GM12878 (cell line): ENCODE results near the gene PRDM16. TPM values are rescaled to one million over a fixed set of nuclear protein-coding genes. Genes with fewer than 3 reads are reported as not detected.

Source experiments
- ATAC-seq: fragments of 200-7000 bp; cut with Tn5 transposase; 3 replicates; pipeline ENCODE4 v1.9.1; 2020; ENCODE audit warnings: mild to moderate bottlenecking, moderate library complexity
- BruUV-seq: library from RNA; stranded (reverse); fragments of 400-500 nt; replicated peaks from 2 replicates; lab custom pipeline; 2021; lab: Mats Ljungman, UMichigan
- CTCF ChIA-PET: fragments of 300-600 bp; sonication (Branson Sonifier 250); formaldehyde crosslinking; extraction: SDS; loops from one replicate; lab custom pipeline; 2021; ENCODE audit warnings: inconsistent platforms; lab: Yijun Ruan, JAX
- POLR2A ChIA-PET: fragments of 350-600 bp; formaldehyde crosslinking; extraction: SDS; loops from one replicate; lab custom pipeline; 2021; ENCODE audit warnings: inconsistent platforms; lab: Charles Lee
- RAD21 ChIA-PET: fragments of 300-600 bp; sonication (Branson Sonifier 250); formaldehyde crosslinking; loops from one replicate; lab custom pipeline; 2023; ENCODE audit warnings: antibody characterized with exemption; ENCODE audit not compliant: unreplicated experiment; lab: Charles Lee
- SMC1A ChIA-PET: fragments of 300-600 bp; sonication (Branson Sonifier 250); formaldehyde crosslinking; loops from one replicate; lab custom pipeline; 2023; ENCODE audit not compliant: unreplicated experiment, uncharacterized antibody; lab: Charles Lee
- DNase-seq: peaks from one replicate; pipeline ENCODE4 v3.0.0-alpha.2; 2011; ENCODE audit warnings: low read depth, low spot score
- FAIRE-seq: peaks from 3 replicates; lab custom pipeline; 2011; peaks lifted over from hg19 to GRCh38; lab: Jason Lieb, UNC
- H2AFZ ChIP-seq: 2 replicates; pipeline ENCODE4 v1.6.0; 2011; ENCODE audit warnings: low read depth, low read length, control low read depth; ENCODE audit not compliant: control insufficient read depth
- H3K27ac ChIP-seq: 2 replicates; pipeline ENCODE4 v1.5.1; 2011; ENCODE audit warnings: control low read depth; ENCODE audit not compliant: control insufficient read depth, insufficient read depth
- H3K27me3 ChIP-seq, 2 experiments: replicated peaks in 1 of 2; 2 replicates each; pipeline versions ENCODE4 v1.6.0 to v1.6.1; 2011; ENCODE audit warnings: low read length in 1 of 2; ENCODE audit not compliant: control insufficient read depth in 2 of 2, insufficient read depth in 2 of 2
- H3K36me3 ChIP-seq, 2 experiments: 2 replicates each; pipeline ENCODE4 v1.5.1; 2011; ENCODE audit warnings: low read length in 1 of 2; ENCODE audit not compliant: control insufficient read depth in 2 of 2, insufficient read depth in 2 of 2
- H3K4me1 ChIP-seq: 2 replicates; pipeline ENCODE4 v1.6.1; 2011; ENCODE audit warnings: mild to moderate bottlenecking, low read length, moderate library complexity, mixed read lengths; ENCODE audit not compliant: control insufficient read depth, insufficient read depth
- H3K4me2 ChIP-seq: 2 replicates; pipeline ENCODE4 v1.6.0; 2011; ENCODE audit warnings: control low read depth; ENCODE audit not compliant: control insufficient read depth, insufficient read depth
- H3K4me3 ChIP-seq: fragments of 200-600 bp; sonication (generic); 2 replicates; pipeline ENCODE4 v1.5.1; 2016
- H3K79me2 ChIP-seq: 2 replicates; pipeline ENCODE4 v1.6.0; 2011; ENCODE audit warnings: low read length; ENCODE audit not compliant: control insufficient read depth, insufficient read depth
- H3K9ac ChIP-seq: 2 replicates; pipeline ENCODE4 v1.8.0; 2011; ENCODE audit warnings: low read length, control low read depth, mixed read lengths; ENCODE audit not compliant: control insufficient read depth, insufficient read depth
- H3K9me3 ChIP-seq: replicated peaks from 3 replicates; pipeline ENCODE4 v1.5.1; 2011; ENCODE audit warnings: mild to moderate bottlenecking, low read length; ENCODE audit not compliant: control insufficient read depth, insufficient read depth
- H4K20me1 ChIP-seq: 2 replicates; pipeline ENCODE4 v1.6.0; 2011; ENCODE audit not compliant: control insufficient read depth, insufficient read depth
- CREB1 ChIP-seq: IDR thresholded peaks from 2 replicates; pipeline ENCODE4 v1.6.1; 2012; ENCODE audit warnings: low read depth, mild to moderate bottlenecking, inconsistent platforms
- ELK1 ChIP-seq: IDR thresholded peaks from 2 replicates; pipeline ENCODE4 v1.6.1; 2012; ENCODE audit warnings: low read depth, low read length, improper control_type of control experiment
- HSF1 ChIP-seq: fragments of 150-350 bp; IDR thresholded peaks from 2 replicates; pipeline ENCODE4 v1.6.1; 2014; ENCODE audit warnings: mild to moderate bottlenecking, low read depth, low read length
- KDM1A ChIP-seq: fragments of 200-600 bp; sonication (generic); IDR thresholded peaks from 2 replicates; pipeline ENCODE4 v1.6.1; 2016; ENCODE audit warnings: borderline replicate concordance
- MTA3 ChIP-seq: IDR thresholded peaks from 2 replicates; pipeline ENCODE4 v1.6.1; 2012; ENCODE audit warnings: low read length, inconsistent platforms, borderline replicate concordance
- NR2C1 ChIP-seq: fragments of 450-650 bp; IDR thresholded peaks from 2 replicates; pipeline ENCODE4 v1.6.1; 2017; ENCODE audit warnings: antibody characterized with exemption, mild to moderate bottlenecking, moderate library complexity
- PKNOX1 ChIP-seq: fragments of 450-650 bp; IDR thresholded peaks from 2 replicates; pipeline ENCODE4 v1.6.1; 2016; ENCODE audit warnings: mild to moderate bottlenecking
- SPI1 ChIP-seq: IDR thresholded peaks from 2 replicates; pipeline ENCODE4 v1.6.1; 2011; ENCODE audit warnings: low read depth, mild to moderate bottlenecking, low read length, moderate library complexity, borderline replicate concordance; ENCODE audit not compliant: insufficient read depth
- TARDBP ChIP-seq: IDR thresholded peaks from 2 replicates; pipeline ENCODE4 v1.6.1; 2016; ENCODE audit warnings: borderline replicate concordance
- WRNIP1 ChIP-seq: IDR thresholded peaks from 2 replicates; pipeline ENCODE4 v1.6.1; 2011; ENCODE audit warnings: low read depth, low read length, improper control_type of control experiment, borderline replicate concordance
- ZNF207 ChIP-seq: fragments of 450-650 bp; IDR thresholded peaks from 2 replicates; pipeline ENCODE4 v1.6.1; 2014; ENCODE audit warnings: antibody characterized with exemption, mild to moderate bottlenecking, borderline replicate concordance
- ZNF274 ChIP-seq: IDR thresholded peaks from one replicate; pipeline ENCODE4 v1.8.0; 2011; ENCODE audit not compliant: insufficient read length, insufficient read depth
- WGBS: methylation state at CpG from one replicate; pipeline ENCODE4 v1.1.6; 2016; ENCODE audit warnings: low lambda C conversion rate; ENCODE audit not compliant: insufficient replicate concordance, insufficient coverage; ENCODE audit errors: missing lambda C conversion rate; 5-methylcytosine and 5-hydroxymethylcytosine counted together
- in situ Hi-C: fragments of 300-500 bp; cut with MboI; formaldehyde crosslinking; loops from 9 replicates; pipeline ENCODE4 v1.14.3; 2018; ENCODE audit warnings: mixed read lengths
- intact Hi-C: fragments of 100-400 bp; cut with micrococcal nuclease; formaldehyde crosslinking; loops from one replicate; pipeline ENCODE4 v1.14.2; 2022; ENCODE audit not compliant: unreplicated experiment
- polyA plus RNA-seq, 11 experiments: library from polyadenylated mRNA; depleted of rRNA in 4 of 11; unstranded in 6 of 11; stranded (reverse) in 5 of 11; fragments of >200 nt; fragmentation: Nextera tagmentation in 4 of 11; fragmentation: Illumina TruSeq in 1 of 11; extraction: Ambion mirVana in 4 of 11; extraction: Trizol in 1 of 11; gene quantifications; 1 replicate in 1 of 11; 2 replicates in 10 of 11; pipeline versions ENCODE4 v1.2.1 to v1.2.3, GENCODE V29; 2011 to 2016; ENCODE audit warnings: inconsistent platforms in 2 of 11, missing spikeins in 2 of 11, low read depth in 1 of 11
- total RNA-seq, 4 experiments: library from RNA; depleted of rRNA in 3 of 4; stranded (reverse); fragments of >200 nt in 3 of 4; fragmentation: Illumina TruSeq in 1 of 4; extraction: Trizol in 1 of 4; gene quantifications; 2 replicates each; pipeline versions ENCODE4 v1.2.1 to v1.2.3, GENCODE V29; 2013 to 2021

PRDM16 gene
- total and polyA plus RNA-seq, 10 of the 15 experiments (the other 5 are each of a cell fraction or from before 2014, with no cell fraction given) = 0.03 TPM; not detected in 9

- TF ChIP-seq HSF1 = no peak
- no peak for TF ChIP-seq WRNIP1
- no peak for TF ChIP-seq TARDBP
Observed at GRCh38 chr1:3261007-3261968, 192.3 kb downstream of the PRDM16 start (continued).

- BruUV-seq = no TSS peak
- H3K27ac ChIP-seq = no peak overlapping the region
- in situ Hi-C loops = no loop called here
- no peaks in the 10 kb centered on the region for H4K20me1 ChIP-seq
- no peak for FAIRE-seq
- H2AFZ ChIP-seq = no peak overlapping the region
- no peak for ATAC-seq
- H3K9me3 ChIP-seq = no peaks in the 10 kb centered on the region; the same call in 2 of the 3 replicates
- H3K4me2 ChIP-seq = no peak overlapping the region
- no peaks in the 10 kb centered on the region for H3K79me2 ChIP-seq
- TF ChIP-seq NR2C1 (no peak), HSF1 (no peak), ZNF274 (no peak), SPI1 (no peak), CREB1 (no peak), WRNIP1 (no peak), PKNOX1 (no peak), ELK1 (no peak), MTA3 (no peak), ZNF207 (no peak), KDM1A (no peak)
- ChIA-PET POLR2A (no interaction called here), RAD21 (no interaction called here), SMC1A (no interaction called here), CTCF (no interaction called here)
- no peak overlapping the region for H3K9ac ChIP-seq
- H3K4me3 ChIP-seq = no peak overlapping the region
- intact Hi-C loops = no loop called here
- no peaks in the 10 kb centered on the region for H3K27me3 ChIP-seq
- 43% methylated on average over 11 of the region's 11 CpGs for WGBS
- no peak for DNase-seq
- no peaks in the 10 kb centered on the region for H3K4me1 ChIP-seq
- no peaks in the 10 kb centered on the region for H3K36me3 ChIP-seq
Observed at GRCh38 chr1:3261969-3262579, 193.1 kb downstream of the PRDM16 start.
